ENCODE data around the gene SERPINA7. TPM values are rescaled to one million over a fixed set of nuclear protein-coding genes. Genes with fewer than 3 reads are reported as not detected.
"Not testable (repeated sequence)": the region's sequence is repeated elsewhere in the genome, so short reads cannot be mapped to it uniquely, and the experiment has no call there.

The SERPINA7 gene
- polyA plus RNA-seq, 1 donor (not counting 4 experiments of a cell fraction or from before 2014, with no cell fraction given), result not detected

DNA sequence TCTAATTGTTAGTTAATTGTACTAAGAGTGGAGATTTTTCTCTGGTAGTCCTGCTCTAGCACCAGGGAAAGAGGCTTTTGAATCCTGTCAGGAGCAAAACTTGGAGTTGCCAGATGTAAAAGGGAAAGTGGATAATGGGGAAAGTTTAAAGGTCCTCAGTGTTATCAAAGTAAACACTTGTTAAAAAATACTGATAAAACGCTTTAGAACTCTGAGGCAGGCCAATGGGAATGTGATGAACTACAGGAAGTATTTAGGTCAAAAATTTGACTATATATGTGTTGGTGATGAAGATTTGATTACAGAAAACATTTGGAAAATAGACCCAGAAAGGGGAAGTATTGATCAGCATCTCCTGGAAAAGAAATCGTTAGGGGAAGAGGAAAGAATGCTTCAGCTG, 32.8 kb downstream of the SERPINA7 start:
- TF ChIP-seq EZH2 (IDR thresholded peaks at IDR 0.05; ENCODE audit: low read length), result no peak
- TF ChIP-seq, protein P1, sequence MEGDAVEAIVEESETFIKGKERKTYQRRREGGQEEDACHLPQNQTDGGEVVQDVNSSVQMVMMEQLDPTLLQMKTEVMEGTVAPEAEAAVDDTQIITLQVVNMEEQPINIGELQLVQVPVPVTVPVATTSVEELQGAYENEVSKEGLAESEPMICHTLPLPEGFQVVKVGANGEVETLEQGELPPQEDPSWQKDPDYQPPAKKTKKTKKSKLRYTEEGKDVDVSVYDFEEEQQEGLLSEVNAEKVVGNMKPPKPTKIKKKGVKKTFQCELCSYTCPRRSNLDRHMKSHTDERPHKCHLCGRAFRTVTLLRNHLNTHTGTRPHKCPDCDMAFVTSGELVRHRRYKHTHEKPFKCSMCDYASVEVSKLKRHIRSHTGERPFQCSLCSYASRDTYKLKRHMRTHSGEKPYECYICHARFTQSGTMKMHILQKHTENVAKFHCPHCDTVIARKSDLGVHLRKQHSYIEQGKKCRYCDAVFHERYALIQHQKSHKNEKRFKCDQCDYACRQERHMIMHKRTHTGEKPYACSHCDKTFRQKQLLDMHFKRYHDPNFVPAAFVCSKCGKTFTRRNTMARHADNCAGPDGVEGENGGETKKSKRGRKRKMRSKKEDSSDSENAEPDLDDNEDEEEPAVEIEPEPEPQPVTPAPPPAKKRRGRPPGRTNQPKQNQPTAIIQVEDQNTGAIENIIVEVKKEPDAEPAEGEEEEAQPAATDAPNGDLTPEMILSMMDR (optimal IDR thresholded peaks at IDR 0.05 in 1 of 3, IDR thresholded peaks at IDR 0.05 in 1 of 3, conservative IDR thresholded peaks at IDR 0.05 in 1 of 3; ENCODE audit: extremely low read depth in 1 of 3, insufficient read depth in 2 of 3, low read length in 3 of 3), result no peak
- Histone ChIP-seq H3K27me3 (ENCODE audit: control insufficient read depth, extremely low read depth, insufficient read depth, low read length) (peaks cover 4% of the 10 kb centered on the region), H3K4me1 (ENCODE audit: control insufficient read depth, extremely low read depth, insufficient read depth, low read length) (no peaks in the 10 kb centered on the region), H3K9me1 (ENCODE audit: control insufficient read depth, extremely low read depth, insufficient read depth, low read length) (no peaks in the 10 kb centered on the region), H3K27ac (ENCODE audit: control insufficient read depth, insufficient read depth, low read length) (no peak overlapping the region), H3K4me2 (ENCODE audit: control insufficient read depth, extremely low read depth, insufficient read depth, low read depth, low read length) (no peak overlapping the region), H3K36me3 (ENCODE audit: control insufficient read depth in 2 of 2, extremely low read depth in 1 of 2, insufficient read depth in 2 of 2, low read length in 2 of 2) (no peaks in the 10 kb centered on the region), H4K20me1 (ENCODE audit: control insufficient read depth, extremely low read depth, insufficient read depth, low read length) (no peaks in the 10 kb centered on the region), H3K9me3 (ENCODE audit: control insufficient read depth, low read depth, low read length) (no peaks in the 10 kb centered on the region), H3K9ac (ENCODE audit: control insufficient read depth, extremely low read depth, insufficient read depth, low read length) (no peak overlapping the region), H3K4me3 (ENCODE audit: control insufficient read depth in 2 of 3, extremely low read depth in 1 of 3, insufficient read depth in 2 of 3, low read depth in 1 of 3, low read length in 3 of 3) (no peak overlapping the region), H3K79me2 (ENCODE audit: control insufficient read depth, insufficient read depth, low read length) (no peaks in the 10 kb centered on the region), H2AFZ (ENCODE audit: control insufficient read depth, low read length) (no peak overlapping the region)
- no peak for DNase-seq (ENCODE audit: low read depth, low spot score)
- dilution Hi-C loops (cut with MboI; ENCODE audit: extremely low pct_ligation_motif_present, low sequenced_read_pairs), result no loop called here
- FAIRE-seq, result no peak

DNA sequence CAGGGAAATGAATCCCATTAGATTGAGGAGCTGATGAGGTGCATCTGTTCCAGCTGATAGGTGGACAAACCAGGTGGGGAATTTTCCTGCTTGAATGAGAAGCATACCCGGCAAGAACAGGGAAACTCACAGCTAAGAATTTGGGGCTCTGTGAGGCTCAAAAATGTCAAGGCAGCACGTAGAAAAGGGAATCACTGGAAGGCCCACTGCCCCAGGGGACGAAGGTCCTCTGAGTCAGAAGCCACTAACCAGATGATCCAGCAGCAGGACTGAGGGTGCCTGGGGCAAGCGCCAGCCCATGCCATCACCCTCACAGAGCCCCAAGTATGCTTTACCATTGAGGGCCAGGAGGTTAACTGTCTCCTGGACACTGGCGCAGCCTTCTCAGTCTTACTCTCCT, 37.9 kb downstream of the SERPINA7 start:
- H4K20me1 ChIP-seq (ENCODE audit: control insufficient read depth, extremely low read depth, insufficient read depth, low read length); H3K9me1 ChIP-seq (ENCODE audit: control insufficient read depth, extremely low read depth, insufficient read depth, low read length); H3K4me2 ChIP-seq (ENCODE audit: control insufficient read depth, extremely low read depth, insufficient read depth, low read depth, low read length); H3K4me3 ChIP-seq (ENCODE audit: control insufficient read depth in 2 of 3, extremely low read depth in 1 of 3, insufficient read depth in 2 of 3, low read depth in 1 of 3, low read length in 3 of 3); H2AFZ ChIP-seq (ENCODE audit: control insufficient read depth, low read length); H3K27ac ChIP-seq (ENCODE audit: control insufficient read depth, insufficient read depth, low read length); H3K9me3 ChIP-seq (ENCODE audit: control insufficient read depth, low read depth, low read length); DNase-seq (ENCODE audit: low read depth, low spot score); H3K9ac ChIP-seq (ENCODE audit: control insufficient read depth, extremely low read depth, insufficient read depth, low read length); H3K36me3 ChIP-seq (ENCODE audit: control insufficient read depth in 2 of 2, extremely low read depth in 1 of 2, insufficient read depth in 2 of 2, low read length in 2 of 2); FAIRE-seq; H3K79me2 ChIP-seq (ENCODE audit: control insufficient read depth, insufficient read depth, low read length); dilution Hi-C loops (cut with MboI; ENCODE audit: extremely low pct_ligation_motif_present, low sequenced_read_pairs); H3K4me1 ChIP-seq (ENCODE audit: control insufficient read depth, extremely low read depth, insufficient read depth, low read length); H3K27me3 ChIP-seq (ENCODE audit: control insufficient read depth, extremely low read depth, insufficient read depth, low read length): not testable (repeated sequence)

DNA sequence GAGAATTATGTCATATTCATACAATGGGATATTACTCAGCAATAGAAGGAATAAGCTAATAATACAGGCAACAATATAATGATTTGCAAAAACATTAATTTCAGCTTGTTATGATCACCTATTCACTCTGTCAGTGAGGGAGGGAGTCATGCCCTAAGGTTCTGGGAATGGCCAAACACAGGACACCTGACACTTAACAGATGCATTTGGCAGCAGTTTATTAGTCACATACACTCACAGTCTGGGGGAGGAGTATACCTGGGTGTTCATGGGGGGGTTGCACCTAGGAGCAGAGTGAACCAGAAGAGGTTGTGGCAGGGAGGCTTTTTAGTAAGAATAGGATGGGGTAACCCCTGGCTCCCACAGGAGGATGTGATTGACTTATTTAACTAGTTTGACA, 38.3 kb downstream of the SERPINA7 start:
- H3K27me3 ChIP-seq (ENCODE audit: control insufficient read depth, extremely low read depth, insufficient read depth, low read length), result peaks cover 4% of the 10 kb centered on the region
- H3K9ac ChIP-seq (ENCODE audit: control insufficient read depth, extremely low read depth, insufficient read depth, low read length), result no peak overlapping the region
- H3K27ac ChIP-seq (ENCODE audit: control insufficient read depth, insufficient read depth, low read length), result no peak overlapping the region
- TF ChIP-seq EZH2 (IDR thresholded peaks at IDR 0.05; ENCODE audit: low read length), result no peak
- TF ChIP-seq, protein P1 (optimal IDR thresholded peaks at IDR 0.05 in 1 of 3, IDR thresholded peaks at IDR 0.05 in 1 of 3, conservative IDR thresholded peaks at IDR 0.05 in 1 of 3; ENCODE audit: extremely low read depth in 1 of 3, insufficient read depth in 2 of 3, low read length in 3 of 3), result no peak
- H4K20me1 ChIP-seq (ENCODE audit: control insufficient read depth, extremely low read depth, insufficient read depth, low read length), result no peaks in the 10 kb centered on the region
- H2AFZ ChIP-seq (ENCODE audit: control insufficient read depth, low read length), result no peak overlapping the region
- H3K4me2 ChIP-seq (ENCODE audit: control insufficient read depth, extremely low read depth, insufficient read depth, low read depth, low read length), result no peak overlapping the region
- no peaks in the 10 kb centered on the region for H3K9me3 ChIP-seq (ENCODE audit: control insufficient read depth, low read depth, low read length)
- H3K79me2 ChIP-seq (ENCODE audit: control insufficient read depth, insufficient read depth, low read length), result no peaks in the 10 kb centered on the region
- no peaks in the 10 kb centered on the region for H3K4me1 ChIP-seq (ENCODE audit: control insufficient read depth, extremely low read depth, insufficient read depth, low read length)
- H3K9me1 ChIP-seq (ENCODE audit: control insufficient read depth, extremely low read depth, insufficient read depth, low read length), result no peaks in the 10 kb centered on the region
- H3K4me3 ChIP-seq (ENCODE audit: control insufficient read depth in 2 of 3, extremely low read depth in 1 of 3, insufficient read depth in 2 of 3, low read depth in 1 of 3, low read length in 3 of 3), result no peak overlapping the region
- FAIRE-seq (no peak), DNase-seq (ENCODE audit: low read depth, low spot score) (no peak)
- H3K36me3 ChIP-seq (ENCODE audit: control insufficient read depth in 2 of 2, extremely low read depth in 1 of 2, insufficient read depth in 2 of 2, low read length in 2 of 2), result no peaks in the 10 kb centered on the region
- dilution Hi-C loops (cut with MboI; ENCODE audit: extremely low pct_ligation_motif_present, low sequenced_read_pairs), result no loop called here

Measured in keratinocyte (primary cell).